SK-N-SH (cell line): ENCODE results near the gene RC3H2.
A peak's percentile ranks its signal among the peaks of the same experiment; 100 is the strongest.

ENCODE experiments used
- CTCF ChIP-seq: fragments of 200-600 bp; sonication (generic); IDR thresholded peaks from 2 replicates; pipeline ENCODE4 v1.6.1; 2017; ENCODE audit warnings: antibody characterized with exemption, mild to moderate bottlenecking, moderate library complexity
- EZH2phosphoT487 ChIP-seq: fragments of 200-600 bp; sonication (generic); IDR thresholded peaks from 2 replicates; pipeline ENCODE4 v1.6.1; 2017; ENCODE audit warnings: low read depth, mixed run types, mild to moderate bottlenecking, antibody characterized with exemption, moderate library complexity, borderline replicate concordance
- FOSL2 ChIP-seq: IDR thresholded peaks from 2 replicates; pipeline ENCODE4 v1.4.0; 2012; ENCODE audit warnings: low read depth, mild to moderate bottlenecking, moderate library complexity, borderline replicate concordance
- MAX ChIP-seq: IDR thresholded peaks from 2 replicates; pipeline ENCODE4 v1.4.0; 2012; ENCODE audit warnings: low read depth
- PBX3 ChIP-seq: IDR thresholded peaks from 2 replicates; pipeline ENCODE4; 2012
- POLR2AphosphoS5 ChIP-seq: IDR thresholded peaks from 2 replicates; pipeline ENCODE4 v1.6.1; 2012; ENCODE audit warnings: low read depth, low read length
- RAD21 ChIP-seq: IDR thresholded peaks from 2 replicates; pipeline ENCODE4 v1.6.1; 2012; ENCODE audit warnings: mild to moderate bottlenecking, low read length
- RCOR1 ChIP-seq: fragments of 150-350 bp; IDR thresholded peaks from 2 replicates; pipeline ENCODE4 v1.6.1; 2017; ENCODE audit warnings: antibody characterized with exemption, low read length
- REST ChIP-seq: IDR thresholded peaks from 2 replicates; pipeline ENCODE4 v1.6.1; 2012; ENCODE audit warnings: mild to moderate bottlenecking, low read depth, low read length, moderate library complexity
- RXRA ChIP-seq: IDR thresholded peaks from 2 replicates; pipeline ENCODE4 v1.4.0; 2012; ENCODE audit warnings: low read depth, mild to moderate bottlenecking, borderline replicate concordance
- SIN3A ChIP-seq: IDR thresholded peaks from 2 replicates; pipeline ENCODE4 v1.6.1; 2012; ENCODE audit warnings: low read depth, mild to moderate bottlenecking, low read length, moderate library complexity, borderline replicate concordance
- SMC3 ChIP-seq: IDR thresholded peaks from 2 replicates; pipeline ENCODE4 v1.6.1; 2012; ENCODE audit warnings: low read depth, low read length, improper control_type of control experiment
- TAF1 ChIP-seq: IDR thresholded peaks from 2 replicates; pipeline ENCODE4 v1.6.1; 2012; ENCODE audit warnings: low read depth, mild to moderate bottlenecking, low read length, moderate library complexity, borderline replicate concordance
- YY1 ChIP-seq: IDR thresholded peaks from 2 replicates; pipeline ENCODE4 v1.4.0; 2012; ENCODE audit warnings: low read depth, mild to moderate bottlenecking

GRCh38 chr9:122835313-122835731 lies 69.8 kb downstream of the RC3H2 start:
- no peak for TF ChIP-seq POLR2AphosphoS5
- TF ChIP-seq SIN3A: no peak
- TF ChIP-seq FOSL2: no peak
- peak; percentile 45 for TF ChIP-seq RAD21
- TF ChIP-seq CTCF: peak; percentile 10; the same call in 1 of the 2 replicates
- no peak for TF ChIP-seq PBX3
- TF ChIP-seq YY1: no peak
- no peak for TF ChIP-seq SMC3
- TF ChIP-seq REST: no peak
- TF ChIP-seq TAF1: no peak
- TF ChIP-seq RCOR1: no peak
- no peak for TF ChIP-seq EZH2phosphoT487
- TF ChIP-seq MAX: no peak
- no peak for TF ChIP-seq RXRA
